Lung microvascular endothelial cell (primary cell): ENCODE measurements around the gene DDIT4L. TPM values are rescaled to one million over a fixed set of nuclear protein-coding genes. Genes with fewer than 3 reads are reported as not detected.
A peak's percentile ranks its signal among the peaks of the same experiment; 100 is the strongest.
"Not testable (repeated sequence)": the region's sequence is repeated elsewhere in the genome, so short reads cannot be mapped to it uniquely, and the experiment has no call there.

Source experiments
- DNase-seq, 2 donors: peaks; one replicate each; pipeline versions ENCODE4 v3.0.0 to v3.0.0-alpha.2; 2010; ENCODE audit warnings: low read depth in 2 of 2
- total RNA-seq: library from RNA; depleted of rRNA; stranded (reverse); fragments of >200 nt; gene quantifications from 2 replicates; pipeline ENCODE4 v1.2.1, GENCODE V29; 2014

Gene DDIT4L
- 2.6 and 3.7 TPM in 2 replicates for total RNA-seq

DNA sequence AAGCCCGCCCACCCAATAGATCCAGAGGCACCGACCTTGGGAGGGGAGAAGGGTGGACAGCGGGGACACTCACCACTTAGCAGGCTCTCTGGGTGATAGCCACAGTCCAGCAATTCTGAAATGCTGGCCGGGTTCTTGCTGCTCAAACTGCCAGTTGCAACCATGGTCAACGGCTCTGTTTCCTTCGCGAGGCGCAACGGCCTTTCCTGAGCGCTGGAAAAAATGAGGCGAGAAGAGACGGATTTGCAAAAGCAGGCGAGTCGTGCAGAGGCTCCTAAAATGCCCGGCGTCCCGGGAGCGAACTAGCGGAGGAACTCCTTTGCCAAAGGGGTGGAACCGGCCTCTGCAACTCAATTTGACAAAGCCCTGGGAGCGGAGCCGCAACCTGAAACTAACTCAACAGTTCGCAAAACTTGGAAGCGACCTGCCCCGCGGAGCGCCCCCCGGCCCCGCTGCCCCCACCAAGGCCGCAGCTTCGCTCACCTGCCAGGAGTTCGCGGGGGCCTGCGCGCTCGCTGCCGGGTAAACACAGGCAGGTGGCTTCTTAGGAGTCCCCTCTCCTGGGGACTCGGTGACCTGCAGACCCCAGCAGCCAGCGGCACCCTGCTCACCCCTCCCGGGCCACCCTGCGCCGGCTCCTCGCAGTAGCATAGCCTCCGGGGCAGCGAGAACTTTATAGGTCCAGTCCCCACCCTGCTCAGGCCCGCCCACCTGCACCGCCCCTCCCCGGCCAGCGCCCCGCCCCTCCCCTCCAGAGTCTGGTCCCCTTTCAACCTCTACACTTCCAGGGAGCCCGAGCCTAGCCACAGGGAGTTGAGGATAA, at the start of gene DDIT4L:
DDIT4L (minus strand) TSS at position 649 of the 823 bp plus-strand sequence; CDS start at position 164, 485 bp downstream.
- peak; percentile 29 to 42 for DNase-seq

DNA sequence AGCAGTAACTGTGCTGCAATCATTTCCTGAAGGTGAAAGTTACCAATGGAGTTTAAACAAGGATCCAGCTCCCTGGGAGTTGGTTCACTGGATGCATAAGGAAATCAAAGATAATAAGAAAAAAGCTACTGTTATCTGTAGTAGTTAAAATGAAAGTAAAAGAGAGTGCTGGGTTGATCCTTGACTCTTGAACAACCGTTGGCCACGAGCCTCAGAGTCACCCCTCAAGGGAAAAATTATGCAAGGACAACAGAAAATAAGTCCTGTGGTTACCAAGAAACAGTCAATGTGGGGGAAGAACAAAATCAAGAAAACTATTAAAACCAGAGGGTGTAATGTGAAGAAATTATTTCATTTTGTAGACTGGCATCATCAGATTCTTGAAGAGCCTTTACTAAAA, 49.7 kb upstream of the DDIT4L start:
- no peak for DNase-seq

GRCh38 chr4:100224721-100225120, 34.5 kb upstream of the DDIT4L start:
- DNase-seq: no peak

GRCh38 chr4:100224160-100224559, 33.9 kb upstream of the DDIT4L start:
- no peak for DNase-seq

GRCh38 chr4:100208964-100209363, 18.7 kb upstream of the DDIT4L start:
- no peak for DNase-seq

DNA sequence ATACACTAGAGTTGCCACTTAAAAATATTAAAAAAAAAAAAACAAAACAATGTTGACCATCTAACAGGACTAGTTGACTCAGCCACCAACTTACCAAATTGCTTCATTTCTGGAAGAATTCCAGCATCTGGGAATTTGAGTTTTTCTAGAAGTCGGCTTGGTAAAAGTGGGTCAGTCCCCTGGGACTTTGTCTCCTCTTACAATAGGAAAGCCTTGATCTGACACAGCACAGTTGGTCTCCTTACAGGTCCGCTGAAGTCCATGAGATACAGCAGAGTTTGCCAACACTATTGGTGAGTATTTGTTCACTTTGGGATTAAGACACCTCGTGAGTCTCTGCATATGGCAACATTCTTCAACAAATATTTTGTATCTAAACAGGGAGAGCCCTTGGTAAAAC, 18.2 kb upstream of the DDIT4L start:
- no peak for DNase-seq

GRCh38 chr4:100206850-100207249, 16.6 kb upstream of the DDIT4L start:
- no peak for DNase-seq

GRCh38 chr4:100198061-100198460, 7.8 kb upstream of the DDIT4L start:
- DNase-seq: no peak

- not testable (repeated sequence) for DNase-seq
Measured at GRCh38 chr4:100196388-100197071, 6.3 kb upstream of the DDIT4L start.

GRCh38 chr4:100190643-100191600, 654 bp upstream of the DDIT4L start:
- DNase-seq: peak; percentile 7 to 24

GRCh38 chr4:100188829-100189228, 1.4 kb downstream of the DDIT4L start:
- DNase-seq: no peak

GRCh38 chr4:100187781-100188180, 2.5 kb downstream of the DDIT4L start:
- no peak for DNase-seq

DNA sequence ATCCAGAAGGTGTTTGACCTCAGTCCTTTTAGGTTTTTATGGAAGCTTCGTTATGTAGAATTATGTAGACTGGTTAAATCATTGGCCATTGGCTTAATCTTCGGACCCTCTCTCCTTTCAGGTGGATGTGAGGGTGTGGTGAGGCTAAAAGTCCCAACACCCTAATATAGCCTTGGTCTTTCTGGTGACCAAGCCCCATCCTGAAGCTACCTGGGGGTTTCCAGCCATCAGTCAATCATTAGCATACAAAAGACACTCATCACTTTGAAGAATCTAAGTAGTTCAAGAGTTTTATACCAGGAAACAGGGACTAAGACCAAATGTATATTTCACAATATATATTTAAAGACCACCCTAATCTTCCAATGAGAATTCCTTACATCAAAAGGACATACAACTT, 5.5 kb downstream of the DDIT4L start:
- no peak for DNase-seq

- no peak for DNase-seq
Measured at GRCh38 chr4:100177855-100178254, 12.4 kb downstream of the DDIT4L start.

GRCh38 chr4:100177126-100177525, 13.1 kb downstream of the DDIT4L start:
- DNase-seq: no peak

DNA sequence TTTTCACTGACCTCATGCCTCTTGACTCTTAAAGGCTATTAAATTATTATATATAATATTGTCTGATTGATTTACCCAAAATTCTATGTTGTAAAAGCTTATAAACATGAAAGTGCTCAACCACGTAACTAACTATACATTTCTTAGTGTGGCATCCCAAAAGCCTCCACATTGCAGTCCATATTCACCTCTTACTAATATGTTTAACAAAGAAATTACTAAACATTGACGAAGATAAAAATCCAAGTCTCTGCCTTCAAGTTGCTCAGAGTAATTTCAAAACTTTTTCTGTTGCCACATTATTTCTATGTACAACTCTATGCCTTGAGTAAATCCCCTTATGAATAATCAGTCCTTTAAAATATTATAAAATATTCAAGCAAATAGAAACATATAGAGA, 14.4 kb downstream of the DDIT4L start:
- no peak for DNase-seq

- no peak for DNase-seq
Measured at GRCh38 chr4:100174985-100175383, 15.3 kb downstream of the DDIT4L start.

GRCh38 chr4:100170986-100171385, 19.3 kb downstream of the DDIT4L start:
- DNase-seq: peak; percentile 52 to 60

DNA sequence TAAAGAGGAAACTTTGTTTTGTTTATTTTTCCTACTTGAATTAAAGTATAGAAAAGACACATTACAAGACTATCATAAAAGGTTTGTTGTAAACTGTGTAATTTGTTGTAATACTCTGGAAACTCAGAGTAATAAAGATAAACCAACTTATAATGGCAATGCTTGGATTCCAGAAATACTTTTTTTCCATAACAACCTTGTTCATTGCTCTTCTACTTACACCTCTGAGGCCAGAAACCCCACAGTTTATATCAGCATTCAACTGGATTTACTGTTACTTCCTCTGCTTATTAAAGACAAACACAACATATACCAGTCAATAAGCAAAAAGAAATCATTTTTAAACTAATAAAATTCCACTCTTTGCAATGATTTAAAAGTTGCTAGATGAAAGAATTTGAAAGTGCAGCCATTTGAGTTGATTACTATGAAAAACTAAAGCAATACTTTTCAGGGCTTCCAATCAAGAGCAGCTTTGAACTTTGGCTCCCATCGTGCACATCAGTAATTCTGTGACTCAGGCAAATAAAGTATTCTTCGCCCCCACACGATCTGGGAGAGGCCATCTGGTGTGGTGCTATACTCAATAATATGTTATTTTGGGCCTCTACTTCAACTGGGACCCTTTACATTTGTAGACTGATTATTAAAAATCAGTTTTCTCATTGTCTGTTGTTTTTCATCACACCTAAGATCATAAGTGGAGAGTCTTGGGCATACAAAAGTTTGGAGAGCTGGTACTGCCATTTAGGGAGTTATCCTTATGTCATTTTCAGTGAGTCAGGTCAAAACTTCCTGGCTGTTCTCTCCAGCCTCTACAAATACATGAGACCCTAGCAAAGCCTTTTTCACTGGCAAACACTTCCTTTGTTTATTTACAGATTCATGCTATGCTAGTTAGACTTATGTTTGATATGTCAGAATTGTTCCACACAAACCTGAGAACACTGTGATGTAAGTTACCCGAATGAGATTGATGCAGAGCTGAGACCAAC, 20.5 kb downstream of the DDIT4L start:
- DNase-seq: peak in 1 of 2 donors; percentile 50

GRCh38 chr4:100168521-100168920, 21.7 kb downstream of the DDIT4L start:
- DNase-seq: peak in 1 of 2 donors; percentile 28
